Neuronal stem cell (in vitro differentiated cells): Measurements from ENCODE around the gene PTPRJ.

ENCODE experiments used
- DNase-seq: peaks from one replicate; pipeline ENCODE4 v3.0.0-alpha.2; 2013; ENCODE audit warnings: low spot score
- H2AFZ ChIP-seq: one replicate; pipeline ENCODE4 v1.6.1; 2013; ENCODE audit warnings: mild to moderate bottlenecking, low read length, inconsistent platforms
- H2AK5ac ChIP-seq: 2 replicates; pipeline ENCODE4 v1.6.1; 2013; ENCODE audit warnings: low read depth, mild to moderate bottlenecking, inconsistent platforms, low read length, moderate library complexity, mixed read lengths
- H2BK120ac ChIP-seq: 2 replicates; pipeline ENCODE4 v1.6.1; 2013; ENCODE audit warnings: low read depth, mild to moderate bottlenecking, inconsistent platforms, low read length, moderate library complexity, mixed read lengths
- H2BK12ac ChIP-seq: one replicate; pipeline ENCODE4 v1.6.1; 2013; ENCODE audit warnings: low read length, inconsistent platforms
- H2BK15ac ChIP-seq: 2 replicates; pipeline ENCODE4 v1.6.1; 2013; ENCODE audit warnings: mild to moderate bottlenecking, low read length, inconsistent platforms, mixed read lengths
- H2BK5ac ChIP-seq: one replicate; pipeline ENCODE4 v1.6.1; 2013; ENCODE audit warnings: inconsistent platforms, mild to moderate bottlenecking, low read length, moderate library complexity
- H3K14ac ChIP-seq: one replicate; pipeline ENCODE4 v1.6.1; 2013; ENCODE audit warnings: low read length, inconsistent platforms
- H3K18ac ChIP-seq: 2 replicates; pipeline ENCODE4 v1.6.1; 2013; ENCODE audit warnings: low read length, inconsistent platforms
- H3K23ac ChIP-seq: 2 replicates; pipeline ENCODE4 v1.6.1; 2013; ENCODE audit warnings: low read depth, mild to moderate bottlenecking, mixed read lengths, low read length, inconsistent platforms; ENCODE audit not compliant: poor library complexity
- H3K27ac ChIP-seq: replicated peaks from 3 replicates; pipeline ENCODE4 v1.5.1; 2013; ENCODE audit warnings: low read length, inconsistent platforms
- H3K27me3 ChIP-seq, 3 experiments: 2 replicates each; pipeline ENCODE4 v1.6.1; 2013; ENCODE audit warnings: low read length in 3 of 3, mild to moderate bottlenecking in 2 of 3, inconsistent platforms in 1 of 3, low read depth in 1 of 3, mixed read lengths in 1 of 3, moderate library complexity in 1 of 3; ENCODE audit not compliant: control insufficient read depth in 3 of 3, insufficient read depth in 3 of 3
- H3K36me3 ChIP-seq, 2 donors: replicated peaks in 1 of 2; 2 replicates each; pipeline ENCODE4 v1.6.1; 2013; ENCODE audit warnings: low read length in 2 of 2; ENCODE audit not compliant: control insufficient read depth in 2 of 2, insufficient read depth in 2 of 2
- H3K4ac ChIP-seq: 2 replicates; pipeline ENCODE4 v1.6.1; 2013; ENCODE audit warnings: inconsistent platforms, mild to moderate bottlenecking, low read length, moderate library complexity
- H3K4me1 ChIP-seq, 2 donors: 1 replicate in 1 of 2; 2 replicates in 1 of 2; pipeline ENCODE4 v1.6.1; 2013; ENCODE audit warnings: low read length in 2 of 2, low read depth in 1 of 2; ENCODE audit not compliant: control insufficient read depth in 2 of 2, insufficient read depth in 1 of 2
- H3K4me2 ChIP-seq: one replicate; pipeline ENCODE4 v1.6.1; 2013; ENCODE audit warnings: mild to moderate bottlenecking, low read length, inconsistent platforms; ENCODE audit not compliant: insufficient read depth, poor library complexity, severe bottlenecking
- H3K4me3 ChIP-seq, 2 donors: 2 replicates each; pipeline ENCODE4 v1.5.1; 2013; ENCODE audit warnings: low read length in 2 of 2, mild to moderate bottlenecking in 2 of 2, inconsistent platforms in 1 of 2, moderate library complexity in 1 of 2
- H3K79me1 ChIP-seq: one replicate; pipeline ENCODE4 v1.6.1; 2013; ENCODE audit warnings: low read depth, mild to moderate bottlenecking, inconsistent platforms, low read length, moderate library complexity
- H3K9ac ChIP-seq: one replicate; pipeline ENCODE4 v1.6.1; 2013; ENCODE audit warnings: mild to moderate bottlenecking, low read depth, low read length, inconsistent platforms; ENCODE audit not compliant: poor library complexity
- H3K9me3 ChIP-seq, 2 donors: replicated peaks in 1 of 2; 2 replicates each; pipeline versions ENCODE3 to v1.6.1; 2013; ENCODE audit warnings: low read length in 2 of 2, mild to moderate bottlenecking in 2 of 2, inconsistent platforms in 1 of 2, low read depth in 1 of 2, mixed read lengths in 1 of 2, moderate library complexity in 1 of 2; ENCODE audit not compliant: control insufficient read depth in 2 of 2, insufficient read depth in 1 of 2
- H4K8ac ChIP-seq: one replicate; pipeline ENCODE4 v1.6.1; 2013; ENCODE audit warnings: low read depth, mild to moderate bottlenecking, inconsistent platforms, low read length, moderate library complexity
- H4K91ac ChIP-seq: one replicate; pipeline ENCODE4 v1.6.1; 2013; ENCODE audit warnings: low read length, low read depth, mild to moderate bottlenecking, inconsistent platforms; ENCODE audit not compliant: poor library complexity
- WGBS, 2 donors: extraction: QIAGEN DNeasy Blood & Tissue Kit; methylation state at CpG; one replicate each; pipeline ENCODE4 v1.1.7; 2013; ENCODE audit warnings: missing lambda C conversion rate in 2 of 2, mixed read lengths in 1 of 2; ENCODE audit not compliant: insufficient read length in 2 of 2, insufficient replicate concordance in 1 of 2; ENCODE audit errors: extremely low coverage in 2 of 2; 5-methylcytosine and 5-hydroxymethylcytosine counted together

PTPRJ gene

DNA sequence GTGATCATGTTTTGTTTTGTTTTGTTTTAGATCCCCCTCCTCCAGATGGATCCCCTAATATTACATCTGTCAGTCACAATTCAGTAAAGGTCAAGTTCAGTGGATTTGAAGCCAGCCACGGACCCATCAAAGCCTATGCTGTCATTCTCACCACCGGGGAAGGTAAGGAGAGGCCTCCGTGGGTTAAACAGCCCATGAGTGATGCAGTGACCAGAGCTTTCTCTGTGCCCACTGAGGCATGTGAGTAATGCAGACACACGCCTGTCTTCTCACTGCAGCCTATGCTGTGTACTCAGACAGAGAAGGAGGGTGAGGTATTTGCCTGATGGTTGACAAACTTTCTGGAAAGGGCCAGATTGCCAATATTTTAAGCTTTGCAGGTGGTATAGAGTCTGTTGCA is 162.5 kb downstream of the PTPRJ start:
- H3K23ac ChIP-seq: no peak overlapping the region
- no peaks in the 10 kb centered on the region for H3K79me1 ChIP-seq
- no peak overlapping the region for H2BK15ac ChIP-seq
- H2BK5ac ChIP-seq: no peak overlapping the region
- H3K36me3 ChIP-seq: peaks cover 29 to 57% of the 10 kb centered on the region in 2 donors
- peaks cover 5 to 16% of the 10 kb centered on the region in 2 donors for H3K4me1 ChIP-seq
- no peak overlapping the region for H4K91ac ChIP-seq
- H4K8ac ChIP-seq: no peak overlapping the region
- no peaks in the 10 kb centered on the region for H3K27me3 ChIP-seq
- no peak for DNase-seq
- H2BK12ac ChIP-seq: no peak overlapping the region
- no peak overlapping the region for H2AFZ ChIP-seq
- H3K27ac ChIP-seq: no peak overlapping the region
- no peak overlapping the region for H3K4me3 ChIP-seq
- no peak overlapping the region for H2BK120ac ChIP-seq
- H3K14ac ChIP-seq: no peak overlapping the region
- no peak overlapping the region for H3K18ac ChIP-seq
- WGBS, 2 donors: no CpG with 5 or more reads among the region's 4 CpGs
- H3K4ac ChIP-seq: no peak overlapping the region
- peaks cover 0 to 3% of the 10 kb centered on the region in 2 donors for H3K9me3 ChIP-seq
- no peak overlapping the region for H3K9ac ChIP-seq
- H3K4me2 ChIP-seq: no peak overlapping the region
- no peak overlapping the region for H2AK5ac ChIP-seq

DNA sequence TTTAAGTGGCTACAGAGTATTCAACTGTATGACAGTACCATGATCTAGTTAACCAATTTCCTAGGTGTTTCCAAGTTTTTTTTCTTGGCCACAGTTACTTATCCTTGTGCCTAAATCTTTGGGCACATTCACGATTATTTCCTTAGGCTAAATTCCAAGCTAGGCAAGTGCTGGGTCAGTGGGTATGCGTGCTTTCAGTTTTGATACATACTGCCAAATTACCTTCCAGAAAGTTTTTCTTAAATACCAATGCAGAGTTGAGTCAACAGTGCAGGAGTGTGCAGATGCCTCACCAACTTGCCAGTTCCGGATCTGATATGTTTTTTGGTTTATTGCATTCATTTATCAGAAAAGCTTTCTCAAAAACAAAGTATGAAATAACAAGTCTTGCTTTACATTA is 168.4 kb downstream of the PTPRJ start:
- Histone ChIP-seq H3K4me2 (no peak overlapping the region), H3K36me3 (peaks cover 25 to 60% of the 10 kb centered on the region in 2 donors), H2AK5ac (no peak overlapping the region), H2BK5ac (no peak overlapping the region), H3K23ac (no peak overlapping the region), H3K4ac (no peak overlapping the region), H2BK15ac (no peak overlapping the region), H3K14ac (no peak overlapping the region), H4K91ac (no peak overlapping the region), H2AFZ (no peak overlapping the region), H3K9ac (no peak overlapping the region), H3K79me1 (no peaks in the 10 kb centered on the region), H3K9me3 (peaks cover 3 to 10% of the 10 kb centered on the region in 2 donors), H4K8ac (no peak overlapping the region), H2BK120ac (no peak overlapping the region), H2BK12ac (no peak overlapping the region), H3K4me3 (no peak overlapping the region), H3K18ac (no peak overlapping the region), H3K27me3 (no peaks in the 10 kb centered on the region), H3K27ac (no peak overlapping the region), H3K4me1 (no peaks in the 10 kb centered on the region)
- DNase-seq: no peak
- whole genome bisulfite sequencing, 2 donors: no CpG with 5 or more reads among the region's 3 CpGs

GRCh38 chr11:48150213-48150612 is 169.9 kb downstream of the PTPRJ start:
- no peak overlapping the region for H4K8ac ChIP-seq
- no peak overlapping the region for H3K14ac ChIP-seq
- no peak overlapping the region for H3K4ac ChIP-seq
- H3K4me1 ChIP-seq: no peaks in the 10 kb centered on the region
- no peaks in the 10 kb centered on the region for H3K79me1 ChIP-seq
- no peak overlapping the region for H3K4me2 ChIP-seq
- no peak overlapping the region for H2BK120ac ChIP-seq
- no peak overlapping the region for H3K4me3 ChIP-seq
- H3K18ac ChIP-seq: no peak overlapping the region
- H2AK5ac ChIP-seq: no peak overlapping the region
- H3K27me3 ChIP-seq: no peaks in the 10 kb centered on the region
- H2BK15ac ChIP-seq: no peak overlapping the region
- H3K9me3 ChIP-seq: peaks cover 0 to 17% of the 10 kb centered on the region in 2 donors
- no peak overlapping the region for H2BK12ac ChIP-seq
- no peak overlapping the region for H3K23ac ChIP-seq
- no peak overlapping the region for H2BK5ac ChIP-seq
- H3K27ac ChIP-seq: no peak overlapping the region
- no peak overlapping the region for H3K9ac ChIP-seq
- WGBS, 2 donors: no CpG with 5 or more reads among the region's 4 CpGs
- peaks cover 16 to 60% of the 10 kb centered on the region in 2 donors for H3K36me3 ChIP-seq
- DNase-seq: no peak
- H4K91ac ChIP-seq: no peak overlapping the region
- H2AFZ ChIP-seq: no peak overlapping the region

DNA sequence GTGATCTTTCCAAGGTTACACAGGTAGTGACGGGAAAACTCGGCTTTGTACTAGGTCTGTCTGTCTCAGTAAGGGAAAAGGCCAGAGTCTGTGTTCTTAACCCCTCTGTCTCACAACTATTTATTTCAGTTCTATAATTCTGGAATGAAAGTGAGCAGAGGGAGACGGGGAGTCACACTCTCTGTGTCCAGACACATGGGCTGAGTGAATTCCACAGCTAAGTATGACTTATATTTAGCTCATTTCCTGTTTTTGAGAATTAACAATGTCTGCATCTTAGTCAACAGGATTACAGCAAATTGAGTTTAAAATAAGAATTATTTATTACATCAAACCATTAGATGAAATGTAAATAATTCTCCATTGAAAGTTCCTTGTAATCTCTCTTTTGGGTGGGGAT is 173.8 kb downstream of the PTPRJ start:
- Histone ChIP-seq H2BK120ac (no peak overlapping the region), H3K14ac (no peak overlapping the region), H3K27me3 (no peaks in the 10 kb centered on the region), H3K9ac (no peak overlapping the region), H3K4ac (no peak overlapping the region), H2BK5ac (no peak overlapping the region), H3K23ac (no peak overlapping the region), H4K91ac (no peak overlapping the region), H2BK12ac (no peak overlapping the region), H3K36me3 (peaks cover 20 to 61% of the 10 kb centered on the region in 2 donors), H3K4me1 (no peaks in the 10 kb centered on the region), H3K79me1 (no peaks in the 10 kb centered on the region), H2AFZ (no peak overlapping the region), H3K18ac (no peak overlapping the region), H3K4me2 (no peak overlapping the region), H2BK15ac (no peak overlapping the region), H2AK5ac (no peak overlapping the region), H3K9me3 (peaks cover 0 to 17% of the 10 kb centered on the region in 2 donors), H3K27ac (no peak overlapping the region), H4K8ac (no peak overlapping the region), H3K4me3 (no peak overlapping the region)
- no peak for DNase-seq
- no CpG with 5 or more reads among the region's 3 CpGs for WGBS, 2 donors
